Neuronal stem cell (in vitro differentiated cells): ENCODE data around the gene PHYH.

ENCODE experiments used
- DNase-seq: peaks from one replicate; pipeline ENCODE4 v3.0.0-alpha.2; 2013; ENCODE audit warnings: low spot score
- H2AFZ ChIP-seq: one replicate; pipeline ENCODE4 v1.6.1; 2013; ENCODE audit warnings: mild to moderate bottlenecking, low read length, inconsistent platforms
- H2AK5ac ChIP-seq: 2 replicates; pipeline ENCODE4 v1.6.1; 2013; ENCODE audit warnings: low read depth, mild to moderate bottlenecking, inconsistent platforms, low read length, moderate library complexity, mixed read lengths
- H2BK120ac ChIP-seq: 2 replicates; pipeline ENCODE4 v1.6.1; 2013; ENCODE audit warnings: low read depth, mild to moderate bottlenecking, inconsistent platforms, low read length, moderate library complexity, mixed read lengths
- H2BK12ac ChIP-seq: one replicate; pipeline ENCODE4 v1.6.1; 2013; ENCODE audit warnings: low read length, inconsistent platforms
- H2BK15ac ChIP-seq: 2 replicates; pipeline ENCODE4 v1.6.1; 2013; ENCODE audit warnings: mild to moderate bottlenecking, low read length, inconsistent platforms, mixed read lengths
- H2BK5ac ChIP-seq: one replicate; pipeline ENCODE4 v1.6.1; 2013; ENCODE audit warnings: inconsistent platforms, mild to moderate bottlenecking, low read length, moderate library complexity
- H3K14ac ChIP-seq: one replicate; pipeline ENCODE4 v1.6.1; 2013; ENCODE audit warnings: low read length, inconsistent platforms
- H3K18ac ChIP-seq: 2 replicates; pipeline ENCODE4 v1.6.1; 2013; ENCODE audit warnings: low read length, inconsistent platforms
- H3K23ac ChIP-seq: 2 replicates; pipeline ENCODE4 v1.6.1; 2013; ENCODE audit warnings: low read depth, mild to moderate bottlenecking, mixed read lengths, low read length, inconsistent platforms; ENCODE audit not compliant: poor library complexity
- H3K27ac ChIP-seq: replicated peaks from 3 replicates; pipeline ENCODE4 v1.5.1; 2013; ENCODE audit warnings: low read length, inconsistent platforms
- H3K27me3 ChIP-seq, 3 experiments: 2 replicates each; pipeline ENCODE4 v1.6.1; 2013; ENCODE audit warnings: low read length in 3 of 3, mild to moderate bottlenecking in 2 of 3, inconsistent platforms in 1 of 3, low read depth in 1 of 3, mixed read lengths in 1 of 3, moderate library complexity in 1 of 3; ENCODE audit not compliant: control insufficient read depth in 3 of 3, insufficient read depth in 3 of 3
- H3K36me3 ChIP-seq, 2 donors: replicated peaks in 1 of 2; 2 replicates each; pipeline ENCODE4 v1.6.1; 2013; ENCODE audit warnings: low read length in 2 of 2; ENCODE audit not compliant: control insufficient read depth in 2 of 2, insufficient read depth in 2 of 2
- H3K4ac ChIP-seq: 2 replicates; pipeline ENCODE4 v1.6.1; 2013; ENCODE audit warnings: inconsistent platforms, mild to moderate bottlenecking, low read length, moderate library complexity
- H3K4me1 ChIP-seq, 2 donors: 1 replicate in 1 of 2; 2 replicates in 1 of 2; pipeline ENCODE4 v1.6.1; 2013; ENCODE audit warnings: low read length in 2 of 2, low read depth in 1 of 2; ENCODE audit not compliant: control insufficient read depth in 2 of 2, insufficient read depth in 1 of 2
- H3K4me2 ChIP-seq: one replicate; pipeline ENCODE4 v1.6.1; 2013; ENCODE audit warnings: mild to moderate bottlenecking, low read length, inconsistent platforms; ENCODE audit not compliant: insufficient read depth, poor library complexity, severe bottlenecking
- H3K4me3 ChIP-seq, 2 donors: 2 replicates each; pipeline ENCODE4 v1.5.1; 2013; ENCODE audit warnings: low read length in 2 of 2, mild to moderate bottlenecking in 2 of 2, inconsistent platforms in 1 of 2, moderate library complexity in 1 of 2
- H3K79me1 ChIP-seq: one replicate; pipeline ENCODE4 v1.6.1; 2013; ENCODE audit warnings: low read depth, mild to moderate bottlenecking, inconsistent platforms, low read length, moderate library complexity
- H3K9ac ChIP-seq: one replicate; pipeline ENCODE4 v1.6.1; 2013; ENCODE audit warnings: mild to moderate bottlenecking, low read depth, low read length, inconsistent platforms; ENCODE audit not compliant: poor library complexity
- H3K9me3 ChIP-seq, 2 donors: replicated peaks in 1 of 2; 2 replicates each; pipeline versions ENCODE3 to v1.6.1; 2013; ENCODE audit warnings: low read length in 2 of 2, mild to moderate bottlenecking in 2 of 2, inconsistent platforms in 1 of 2, low read depth in 1 of 2, mixed read lengths in 1 of 2, moderate library complexity in 1 of 2; ENCODE audit not compliant: control insufficient read depth in 2 of 2, insufficient read depth in 1 of 2
- H4K8ac ChIP-seq: one replicate; pipeline ENCODE4 v1.6.1; 2013; ENCODE audit warnings: low read depth, mild to moderate bottlenecking, inconsistent platforms, low read length, moderate library complexity
- H4K91ac ChIP-seq: one replicate; pipeline ENCODE4 v1.6.1; 2013; ENCODE audit warnings: low read length, low read depth, mild to moderate bottlenecking, inconsistent platforms; ENCODE audit not compliant: poor library complexity
- WGBS, 2 donors: extraction: QIAGEN DNeasy Blood & Tissue Kit; methylation state at CpG; one replicate each; pipeline ENCODE4 v1.1.7; 2013; ENCODE audit warnings: missing lambda C conversion rate in 2 of 2, mixed read lengths in 1 of 2; ENCODE audit not compliant: insufficient read length in 2 of 2, insufficient replicate concordance in 1 of 2; ENCODE audit errors: extremely low coverage in 2 of 2; 5-methylcytosine and 5-hydroxymethylcytosine counted together

The PHYH gene

DNA sequence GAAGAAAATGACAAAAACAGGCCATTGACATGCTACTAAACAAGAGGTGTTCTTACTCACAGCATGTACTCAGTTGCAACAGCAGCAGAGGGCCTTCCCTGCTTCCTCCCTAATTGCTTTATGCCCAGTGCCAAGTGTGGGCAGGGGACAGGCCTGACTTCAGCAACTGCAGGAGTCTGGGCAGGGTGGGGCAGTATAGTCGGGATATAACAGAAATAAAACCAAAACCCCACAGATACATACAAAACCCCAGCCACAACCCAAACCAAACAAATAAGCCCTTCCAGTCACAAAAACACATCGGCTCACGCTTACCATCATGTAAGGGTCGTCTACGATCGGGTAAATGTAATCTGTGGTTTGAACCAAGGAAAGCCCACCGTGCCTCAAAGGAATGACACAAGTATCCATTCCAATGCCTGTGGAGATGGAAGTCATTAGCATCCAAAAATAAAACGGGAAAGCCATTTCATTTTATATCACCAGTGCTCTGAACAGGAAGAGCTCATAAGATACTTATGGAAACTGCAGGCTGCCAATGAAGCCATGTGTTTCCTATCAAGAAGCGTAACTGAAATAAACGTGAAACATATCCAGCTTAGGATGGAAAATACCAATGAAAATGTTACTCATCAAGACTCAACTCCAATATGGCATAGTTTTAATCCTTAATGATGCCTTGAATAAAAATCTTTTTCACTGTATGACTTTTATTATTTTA is 38.7 kb upstream of the PHYH start:
- no peak overlapping the region for H2BK120ac ChIP-seq
- H3K4me3 ChIP-seq = no peak overlapping the region
- no peak for DNase-seq

DNA sequence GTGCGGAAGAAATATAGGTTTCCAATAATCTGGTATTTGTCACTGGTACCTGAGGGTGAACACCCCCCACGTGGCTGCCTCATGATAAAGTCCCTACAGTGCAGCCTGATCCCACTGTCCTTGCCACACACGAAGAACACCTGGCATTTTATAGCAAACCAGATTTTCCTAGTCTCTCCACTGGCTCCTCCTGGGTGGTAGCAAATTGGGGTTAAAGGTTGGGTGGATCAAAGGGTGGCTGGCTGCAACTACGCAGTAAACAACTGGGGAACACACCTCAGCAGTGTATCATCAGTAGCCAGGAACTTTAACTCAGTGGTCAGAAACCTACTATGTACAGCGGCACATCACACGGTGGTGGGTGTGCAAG is 37.9 kb upstream of the PHYH start:
- no peak overlapping the region for H3K18ac ChIP-seq
- no peak overlapping the region for H4K91ac ChIP-seq
- no peak overlapping the region for H4K8ac ChIP-seq
- no peak overlapping the region for H2AK5ac ChIP-seq
- DNase-seq = no peak
- no peak overlapping the region for H2AFZ ChIP-seq
- no peak overlapping the region for H3K9ac ChIP-seq
- H2BK15ac ChIP-seq = no peak overlapping the region
- no peak overlapping the region for H3K4me2 ChIP-seq
- peaks cover 14 to 95% of the 10 kb centered on the region in 2 donors for H3K36me3 ChIP-seq
- H3K4me3 ChIP-seq = no peak overlapping the region
- H3K79me1 ChIP-seq = peaks cover 6% of the 10 kb centered on the region
- no peak overlapping the region for H3K23ac ChIP-seq
- no peak overlapping the region for H3K14ac ChIP-seq
- WGBS, 2 donors = no CpG with 5 or more reads among the region's 6 CpGs
- no peaks in the 10 kb centered on the region for H3K27me3 ChIP-seq
- no peak overlapping the region for H3K27ac ChIP-seq
- H3K4me1 ChIP-seq = no peaks in the 10 kb centered on the region
- no peak overlapping the region for H2BK120ac ChIP-seq
- H3K9me3 ChIP-seq = no peaks in the 10 kb centered on the region
- H3K4ac ChIP-seq = no peak overlapping the region
- H2BK5ac ChIP-seq = no peak overlapping the region
- no peak overlapping the region for H2BK12ac ChIP-seq

More for the DNA sequence above, 38.7 kb upstream of the PHYH start:
- Histone ChIP-seq H2BK5ac (no peak overlapping the region), H3K14ac (no peak overlapping the region), H3K79me1 (peaks cover 6% of the 10 kb centered on the region), H3K4ac (no peak overlapping the region), H4K8ac (no peak overlapping the region), H3K36me3 (peaks cover 15 to 95% of the 10 kb centered on the region in 2 donors), H3K4me2 (no peak overlapping the region), H3K18ac (no peak overlapping the region), H3K9me3 (peaks cover 0 to 4% of the 10 kb centered on the region in 2 donors), H2BK15ac (no peak overlapping the region), H3K23ac (no peak overlapping the region), H2BK12ac (no peak overlapping the region), H3K27me3 (no peaks in the 10 kb centered on the region), H4K91ac (no peak overlapping the region), H2AFZ (no peak overlapping the region), H3K27ac (no peak overlapping the region), H2AK5ac (no peak overlapping the region), H3K4me1 (no peaks in the 10 kb centered on the region), H3K9ac (no peak overlapping the region)
- no CpG with 5 or more reads among the region's 10 CpGs for WGBS, 2 donors

- no CpG with 5 or more reads among the region's 4 CpGs for WGBS, 2 donors
- Histone ChIP-seq H2BK12ac (no peak overlapping the region), H3K36me3 (peaks cover 14 to 94% of the 10 kb centered on the region in 2 donors), H3K4me2 (no peak overlapping the region), H3K18ac (no peak overlapping the region), H3K27ac (no peak overlapping the region), H3K23ac (no peak overlapping the region), H2BK5ac (no peak overlapping the region), H4K8ac (no peak overlapping the region), H2AK5ac (no peak overlapping the region), H2BK120ac (no peak overlapping the region), H3K79me1 (peaks cover 6% of the 10 kb centered on the region), H3K4me3 (no peak overlapping the region), H3K9me3 (peaks cover 0 to under 1% of the 10 kb centered on the region in 2 donors), H3K27me3 (no peaks in the 10 kb centered on the region), H3K14ac (no peak overlapping the region), H4K91ac (no peak overlapping the region), H3K4me1 (no peaks in the 10 kb centered on the region), H3K4ac (no peak overlapping the region), H2BK15ac (no peak overlapping the region), H3K9ac (no peak overlapping the region), H2AFZ (no peak overlapping the region)
- no peak for DNase-seq
Observed at GRCh38 chr10:13337128-13337826, 37.4 kb upstream of the PHYH start.

- Histone ChIP-seq H2BK15ac (no peak overlapping the region), H4K91ac (no peak overlapping the region), H3K4me3 (no peak overlapping the region), H3K4ac (no peak overlapping the region), H2AFZ (no peak overlapping the region), H2BK5ac (no peak overlapping the region), H2BK120ac (no peak overlapping the region), H2BK12ac (no peak overlapping the region), H4K8ac (no peak overlapping the region), H3K9me3 (peaks cover 0 to 10% of the 10 kb centered on the region in 2 donors), H3K18ac (no peak overlapping the region), H3K9ac (no peak overlapping the region), H3K79me1 (peaks cover 6% of the 10 kb centered on the region), H3K23ac (no peak overlapping the region), H3K36me3 (peaks cover 22 to 100% of the 10 kb centered on the region in 2 donors), H3K4me1 (no peaks in the 10 kb centered on the region), H3K14ac (no peak overlapping the region), H2AK5ac (no peak overlapping the region), H3K27me3 (no peaks in the 10 kb centered on the region), H3K4me2 (no peak overlapping the region), H3K27ac (no peak overlapping the region)
- no CpG with 5 or more reads among the region's 9 CpGs for WGBS, 2 donors
- no peak for DNase-seq
Observed at GRCh38 chr10:13335881-13336280, 36.0 kb upstream of the PHYH start.
